DMS 273 (cell line): ENCODE results near the gene EPYC.

ENCODE experiments used
- DNase-seq: peaks from one replicate; lab custom pipeline; 2025; ENCODE audit not compliant: unreplicated experiment; lab: John Stamatoyannopoulos, UW

The EPYC gene

DNA sequence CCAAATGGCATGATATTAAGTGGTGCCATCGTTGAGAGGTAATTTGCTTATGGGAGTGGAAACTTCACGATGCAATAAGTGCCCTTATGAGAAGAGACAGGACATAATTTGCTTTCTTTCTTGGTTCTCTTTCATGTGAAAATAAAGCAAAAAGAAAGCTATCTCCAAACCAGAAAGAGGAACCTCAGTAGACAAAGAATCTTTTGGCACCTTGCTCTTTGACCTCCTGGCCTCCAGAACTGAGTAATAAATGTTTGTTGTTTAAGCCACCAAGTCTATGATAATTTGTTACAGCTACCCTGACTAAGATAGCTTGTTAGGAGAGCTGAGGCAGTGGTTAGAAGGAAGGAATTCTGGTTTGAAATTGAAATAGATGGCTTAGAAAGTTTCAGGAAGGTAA lies 89.4 kb downstream of the EPYC start:
- DNase-seq, result no peak
